ENCODE data around the gene RAB3D.
A peak's percentile ranks its signal among the peaks of the same experiment; 100 is the strongest.
"Not testable (repeated sequence)": the region's sequence is repeated elsewhere in the genome, so short reads cannot be mapped to it uniquely, and the experiment has no call there.

The RAB3D gene

GRCh38 chr19:11339254-11340098, at the start of gene RAB3D:
Gene RAB3D, minus strand, starts transcription at chr19:11339657. Its CDS starts 2,258 bp downstream, at chr19:11337399.
- DNase-seq = peak; percentile 82

- DNase-seq = no peak
Measured at GRCh38 chr19:11387162-11388034, 47.9 kb upstream of the RAB3D start.

- no peak for DNase-seq
Measured at GRCh38 chr19:11384778-11385129, 45.3 kb upstream of the RAB3D start.

- DNase-seq = no peak
Measured at GRCh38 chr19:11383706-11384048, 44.2 kb upstream of the RAB3D start.

- DNase-seq = no peak
Measured at GRCh38 chr19:11382898-11383705, 43.6 kb upstream of the RAB3D start.

- peak; percentile 96 for DNase-seq
Measured at GRCh38 chr19:11380653-11381537, 41.4 kb upstream of the RAB3D start.

GRCh38 chr19:11379857-11380350, 40.4 kb upstream of the RAB3D start:
- DNase-seq = no peak

GRCh38 chr19:11379269-11379845, 39.9 kb upstream of the RAB3D start:
- not testable (repeated sequence) for DNase-seq

GRCh38 chr19:11378319-11379189, 39.1 kb upstream of the RAB3D start:
- peak; percentile 70 for DNase-seq

- DNase-seq = no peak
Measured at GRCh38 chr19:11377756-11378155, 38.3 kb upstream of the RAB3D start.

GRCh38 chr19:11377237-11377636, 37.8 kb upstream of the RAB3D start:
- DNase-seq = peak; percentile 96

GRCh38 chr19:11375143-11375948, 35.9 kb upstream of the RAB3D start:
- DNase-seq = peak; percentile 14

GRCh38 chr19:11374433-11375142, 35.1 kb upstream of the RAB3D start, which contains the start of gene SWSAP1:
Gene SWSAP1, plus strand, starts transcription at chr19:11374666. Its CDS starts 15 bp downstream, at chr19:11374681.
- DNase-seq = peak; percentile 99

- DNase-seq = no peak
Measured at GRCh38 chr19:11373885-11374432, 34.5 kb upstream of the RAB3D start.

GRCh38 chr19:11373166-11373884, 33.9 kb upstream of the RAB3D start:
- no peak for DNase-seq

GRCh38 chr19:11370744-11371143, 31.3 kb upstream of the RAB3D start:
- DNase-seq = no peak

- no peak for DNase-seq
Measured at GRCh38 chr19:11367528-11367927, 28.1 kb upstream of the RAB3D start.
